Tibial nerve (tissue), 3 donors: ENCODE data around the gene AADACL4.

ENCODE experiments used
- POLR2A ChIP-seq, 2 donors: fragments of 450-650 bp; IDR thresholded peaks; one replicate each; pipeline ENCODE4 v1.6.1; 2017; ENCODE audit warnings: antibody characterized with exemption in 2 of 2, mild to moderate bottlenecking in 2 of 2, moderate library complexity in 2 of 2
- TF ChIP-seq, protein P1 (sequence below), 5 experiments: fragments of 200-600 bp in 3 of 5; fragments of 450-650 bp in 2 of 5; sonication (generic) in 3 of 5; IDR thresholded peaks; one replicate each; pipeline ENCODE4 v1.5.1; 2016 to 2019; ENCODE audit warnings: antibody characterized with exemption in 5 of 5, mild to moderate bottlenecking in 3 of 5, moderate library complexity in 2 of 5

DNA sequence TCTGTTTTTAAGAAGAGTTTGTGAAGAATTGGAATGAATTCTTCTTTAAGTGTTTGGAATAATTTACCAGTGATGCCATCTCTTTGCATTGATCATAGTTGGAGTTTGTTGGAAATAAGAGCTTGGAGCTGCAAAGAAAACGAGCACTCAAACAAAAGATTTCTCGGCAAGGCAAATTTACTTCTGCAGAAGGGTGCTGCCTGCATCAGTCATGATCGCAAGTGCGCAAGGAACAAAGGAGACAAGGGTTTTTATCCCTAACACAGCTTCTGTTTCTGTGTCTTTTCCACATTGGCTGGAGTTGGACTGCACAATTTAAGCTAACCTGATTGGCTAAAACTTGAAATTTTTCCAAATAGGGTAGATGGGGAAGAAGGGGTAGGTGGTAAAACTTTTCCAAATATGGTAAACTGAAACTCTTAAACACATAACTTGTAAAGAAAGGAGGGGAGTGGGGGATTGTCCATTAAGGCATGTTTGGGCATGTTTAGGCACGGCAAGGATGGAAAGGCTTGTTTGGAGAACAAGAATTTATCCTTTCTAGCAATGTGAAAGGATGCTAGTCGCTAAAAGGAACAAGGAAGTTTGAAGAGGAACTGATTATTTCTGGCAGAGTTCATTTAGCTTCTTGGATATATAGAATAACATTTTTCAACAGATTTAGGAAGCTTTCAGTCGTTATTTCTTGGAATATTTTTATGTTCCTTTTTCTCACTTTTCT, 3.5 kb upstream of the AADACL4 start:
- TF ChIP-seq POLR2A (IDR thresholded peaks at IDR 0.05): no peak
- TF ChIP-seq, protein P1, sequence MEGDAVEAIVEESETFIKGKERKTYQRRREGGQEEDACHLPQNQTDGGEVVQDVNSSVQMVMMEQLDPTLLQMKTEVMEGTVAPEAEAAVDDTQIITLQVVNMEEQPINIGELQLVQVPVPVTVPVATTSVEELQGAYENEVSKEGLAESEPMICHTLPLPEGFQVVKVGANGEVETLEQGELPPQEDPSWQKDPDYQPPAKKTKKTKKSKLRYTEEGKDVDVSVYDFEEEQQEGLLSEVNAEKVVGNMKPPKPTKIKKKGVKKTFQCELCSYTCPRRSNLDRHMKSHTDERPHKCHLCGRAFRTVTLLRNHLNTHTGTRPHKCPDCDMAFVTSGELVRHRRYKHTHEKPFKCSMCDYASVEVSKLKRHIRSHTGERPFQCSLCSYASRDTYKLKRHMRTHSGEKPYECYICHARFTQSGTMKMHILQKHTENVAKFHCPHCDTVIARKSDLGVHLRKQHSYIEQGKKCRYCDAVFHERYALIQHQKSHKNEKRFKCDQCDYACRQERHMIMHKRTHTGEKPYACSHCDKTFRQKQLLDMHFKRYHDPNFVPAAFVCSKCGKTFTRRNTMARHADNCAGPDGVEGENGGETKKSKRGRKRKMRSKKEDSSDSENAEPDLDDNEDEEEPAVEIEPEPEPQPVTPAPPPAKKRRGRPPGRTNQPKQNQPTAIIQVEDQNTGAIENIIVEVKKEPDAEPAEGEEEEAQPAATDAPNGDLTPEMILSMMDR (IDR thresholded peaks at IDR 0.05): no peak
